ENCODE data around the gene CD53. TPM values are rescaled to one million over a fixed set of nuclear protein-coding genes. Genes with fewer than 3 reads are reported as not detected.
A peak's percentile ranks its signal among the peaks of the same experiment; 100 is the strongest.

CD53 gene
- total and polyA plus RNA-seq, 9 of the 15 experiments (the other 6 are each of a cell fraction or from before 2014, with no cell fraction given), result 63.5 to 220 (median 131) TPM

DNA sequence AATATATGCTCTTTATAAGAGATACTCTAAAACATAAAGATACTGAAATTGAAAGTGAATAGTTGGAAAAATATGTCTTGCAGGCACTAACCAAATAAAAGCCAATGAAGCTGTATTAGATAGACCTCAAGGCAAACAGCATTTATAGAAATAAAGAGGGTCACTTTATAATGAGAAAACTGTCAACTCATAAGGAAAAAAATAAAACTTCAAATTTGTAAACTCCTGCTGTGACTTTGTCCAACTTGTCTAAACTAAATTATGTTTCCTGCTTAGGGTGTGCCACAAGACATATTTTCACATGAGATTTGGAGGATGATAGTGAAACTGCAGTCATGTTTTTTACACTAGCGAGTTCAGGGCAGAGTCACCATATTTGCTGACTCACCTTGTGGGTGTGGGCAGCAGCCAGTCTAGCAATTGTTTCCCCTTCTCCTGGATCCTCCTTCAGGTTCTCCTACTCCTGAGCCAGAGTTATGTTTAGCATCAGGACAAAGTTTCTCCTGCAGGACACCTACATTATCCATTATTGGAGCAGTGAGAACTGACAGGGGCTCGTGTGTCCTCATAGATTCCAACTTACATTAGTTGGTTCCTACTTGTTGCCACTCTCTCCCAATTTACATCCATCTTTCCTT lies 43.8 kb downstream of the CD53 start (continued):
- 0 out of 2 replicates have a peak, but pooled peaks have one; percentile 10 for TF ChIP-seq KLF6 (CRISPR knock-in tag; IDR thresholded peaks at IDR 0.05; ENCODE audit: borderline replicate concordance)
- TF ChIP-seq ATF7 (IDR thresholded peaks at IDR 0.05), result peak; percentile 69
- TF ChIP-seq, protein P1, sequence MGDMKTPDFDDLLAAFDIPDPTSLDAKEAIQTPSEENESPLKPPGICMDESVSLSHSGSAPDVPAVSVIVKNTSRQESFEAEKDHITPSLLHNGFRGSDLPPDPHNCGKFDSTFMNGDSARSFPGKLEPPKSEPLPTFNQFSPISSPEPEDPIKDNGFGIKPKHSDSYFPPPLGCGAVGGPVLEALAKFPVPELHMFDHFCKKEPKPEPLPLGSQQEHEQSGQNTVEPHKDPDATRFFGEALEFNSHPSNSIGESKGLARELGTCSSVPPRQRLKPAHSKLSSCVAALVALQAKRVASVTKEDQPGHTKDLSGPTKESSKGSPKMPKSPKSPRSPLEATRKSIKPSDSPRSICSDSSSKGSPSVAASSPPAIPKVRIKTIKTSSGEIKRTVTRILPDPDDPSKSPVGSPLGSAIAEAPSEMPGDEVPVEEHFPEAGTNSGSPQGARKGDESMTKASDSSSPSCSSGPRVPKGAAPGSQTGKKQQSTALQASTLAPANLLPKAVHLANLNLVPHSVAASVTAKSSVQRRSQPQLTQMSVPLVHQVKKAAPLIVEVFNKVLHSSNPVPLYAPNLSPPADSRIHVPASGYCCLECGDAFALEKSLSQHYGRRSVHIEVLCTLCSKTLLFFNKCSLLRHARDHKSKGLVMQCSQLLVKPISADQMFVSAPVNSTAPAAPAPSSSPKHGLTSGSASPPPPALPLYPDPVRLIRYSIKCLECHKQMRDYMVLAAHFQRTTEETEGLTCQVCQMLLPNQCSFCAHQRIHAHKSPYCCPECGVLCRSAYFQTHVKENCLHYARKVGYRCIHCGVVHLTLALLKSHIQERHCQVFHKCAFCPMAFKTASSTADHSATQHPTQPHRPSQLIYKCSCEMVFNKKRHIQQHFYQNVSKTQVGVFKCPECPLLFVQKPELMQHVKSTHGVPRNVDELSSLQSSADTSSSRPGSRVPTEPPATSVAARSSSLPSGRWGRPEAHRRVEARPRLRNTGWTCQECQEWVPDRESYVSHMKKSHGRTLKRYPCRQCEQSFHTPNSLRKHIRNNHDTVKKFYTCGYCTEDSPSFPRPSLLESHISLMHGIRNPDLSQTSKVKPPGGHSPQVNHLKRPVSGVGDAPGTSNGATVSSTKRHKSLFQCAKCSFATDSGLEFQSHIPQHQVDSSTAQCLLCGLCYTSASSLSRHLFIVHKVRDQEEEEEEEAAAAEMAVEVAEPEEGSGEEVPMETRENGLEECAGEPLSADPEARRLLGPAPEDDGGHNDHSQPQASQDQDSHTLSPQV (IDR thresholded peaks at IDR 0.05), result peak; percentile 96
- no peak for TF ChIP-seq HMG20B (CRISPR knock-in tag; IDR thresholded peaks at IDR 0.05)
- no peak for TF ChIP-seq KAT2B (IDR thresholded peaks at IDR 0.05; ENCODE audit: low read depth, low read length)
- no peak for TF ChIP-seq CBX5 (IDR thresholded peaks at IDR 0.05; ENCODE audit: borderline replicate concordance, low read depth)
- TF ChIP-seq, protein P2, sequence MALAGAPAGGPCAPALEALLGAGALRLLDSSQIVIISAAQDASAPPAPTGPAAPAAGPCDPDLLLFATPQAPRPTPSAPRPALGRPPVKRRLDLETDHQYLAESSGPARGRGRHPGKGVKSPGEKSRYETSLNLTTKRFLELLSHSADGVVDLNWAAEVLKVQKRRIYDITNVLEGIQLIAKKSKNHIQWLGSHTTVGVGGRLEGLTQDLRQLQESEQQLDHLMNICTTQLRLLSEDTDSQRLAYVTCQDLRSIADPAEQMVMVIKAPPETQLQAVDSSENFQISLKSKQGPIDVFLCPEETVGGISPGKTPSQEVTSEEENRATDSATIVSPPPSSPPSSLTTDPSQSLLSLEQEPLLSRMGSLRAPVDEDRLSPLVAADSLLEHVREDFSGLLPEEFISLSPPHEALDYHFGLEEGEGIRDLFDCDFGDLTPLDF (CRISPR knock-in tag; IDR thresholded peaks at IDR 0.05), result no peak
- TF ChIP-seq, protein P3, sequence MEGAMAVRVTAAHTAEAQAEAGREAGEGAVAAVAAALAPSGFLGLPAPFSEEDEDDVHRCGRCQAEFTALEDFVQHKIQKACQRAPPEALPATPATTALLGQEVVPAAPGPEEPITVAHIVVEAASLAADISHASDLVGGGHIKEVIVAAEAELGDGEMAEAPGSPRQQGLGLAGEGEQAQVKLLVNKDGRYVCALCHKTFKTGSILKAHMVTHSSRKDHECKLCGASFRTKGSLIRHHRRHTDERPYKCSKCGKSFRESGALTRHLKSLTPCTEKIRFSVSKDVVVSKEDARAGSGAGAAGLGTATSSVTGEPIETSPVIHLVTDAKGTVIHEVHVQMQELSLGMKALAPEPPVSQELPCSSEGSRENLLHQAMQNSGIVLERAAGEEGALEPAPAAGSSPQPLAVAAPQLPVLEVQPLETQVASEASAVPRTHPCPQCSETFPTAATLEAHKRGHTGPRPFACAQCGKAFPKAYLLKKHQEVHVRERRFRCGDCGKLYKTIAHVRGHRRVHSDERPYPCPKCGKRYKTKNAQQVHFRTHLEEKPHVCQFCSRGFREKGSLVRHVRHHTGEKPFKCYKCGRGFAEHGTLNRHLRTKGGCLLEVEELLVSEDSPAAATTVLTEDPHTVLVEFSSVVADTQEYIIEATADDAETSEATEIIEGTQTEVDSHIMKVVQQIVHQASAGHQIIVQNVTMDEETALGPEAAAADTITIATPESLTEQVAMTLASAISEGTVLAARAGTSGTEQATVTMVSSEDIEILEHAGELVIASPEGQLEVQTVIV (CRISPR knock-in tag; IDR thresholded peaks at IDR 0.05; ENCODE audit: borderline replicate concordance), result no peak
- TF ChIP-seq ZNF586 (CRISPR knock-in tag; conservative IDR thresholded peaks at IDR 0.05), result no peak
- TF ChIP-seq, protein P4, sequence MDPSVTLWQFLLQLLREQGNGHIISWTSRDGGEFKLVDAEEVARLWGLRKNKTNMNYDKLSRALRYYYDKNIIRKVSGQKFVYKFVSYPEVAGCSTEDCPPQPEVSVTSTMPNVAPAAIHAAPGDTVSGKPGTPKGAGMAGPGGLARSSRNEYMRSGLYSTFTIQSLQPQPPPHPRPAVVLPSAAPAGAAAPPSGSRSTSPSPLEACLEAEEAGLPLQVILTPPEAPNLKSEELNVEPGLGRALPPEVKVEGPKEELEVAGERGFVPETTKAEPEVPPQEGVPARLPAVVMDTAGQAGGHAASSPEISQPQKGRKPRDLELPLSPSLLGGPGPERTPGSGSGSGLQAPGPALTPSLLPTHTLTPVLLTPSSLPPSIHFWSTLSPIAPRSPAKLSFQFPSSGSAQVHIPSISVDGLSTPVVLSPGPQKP (CRISPR knock-in tag; IDR thresholded peaks at IDR 0.05), result no peak
- TF ChIP-seq ETV5 (CRISPR knock-in tag; IDR thresholded peaks at IDR 0.05; ENCODE audit: low read depth), result peak; percentile 50; the same call in 1 of the 2 replicates
- TF ChIP-seq, protein P5, sequence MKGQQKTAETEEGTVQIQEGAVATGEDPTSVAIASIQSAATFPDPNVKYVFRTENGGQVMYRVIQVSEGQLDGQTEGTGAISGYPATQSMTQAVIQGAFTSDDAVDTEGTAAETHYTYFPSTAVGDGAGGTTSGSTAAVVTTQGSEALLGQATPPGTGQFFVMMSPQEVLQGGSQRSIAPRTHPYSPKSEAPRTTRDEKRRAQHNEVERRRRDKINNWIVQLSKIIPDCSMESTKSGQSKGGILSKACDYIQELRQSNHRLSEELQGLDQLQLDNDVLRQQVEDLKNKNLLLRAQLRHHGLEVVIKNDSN (CRISPR knock-in tag; IDR thresholded peaks at IDR 0.05), result no peak
- peak; percentile 73; the same call in 1 of the 2 replicates for TF ChIP-seq TEAD4 (IDR thresholded peaks at IDR 0.05; ENCODE audit: low read length)
- TF ChIP-seq TEAD4 (CRISPR knock-in tag; IDR thresholded peaks at IDR 0.05; ENCODE audit: borderline replicate concordance), result no peak
- no peak for TF ChIP-seq NCOA4 (IDR thresholded peaks at IDR 0.05; ENCODE audit: partially characterized antibody)
- no peak for TF ChIP-seq BMI1 (IDR thresholded peaks at IDR 0.05; ENCODE audit: low read length)
- TF ChIP-seq FOXK2 (conservative IDR thresholded peaks at IDR 0.05 in 1 of 2, IDR thresholded peaks at IDR 0.05 in 1 of 2; ENCODE audit: low read depth in 2 of 2), result peak; percentile 63 to 77; a peak in 3 of 4 replicates
- TF ChIP-seq, protein P6, sequence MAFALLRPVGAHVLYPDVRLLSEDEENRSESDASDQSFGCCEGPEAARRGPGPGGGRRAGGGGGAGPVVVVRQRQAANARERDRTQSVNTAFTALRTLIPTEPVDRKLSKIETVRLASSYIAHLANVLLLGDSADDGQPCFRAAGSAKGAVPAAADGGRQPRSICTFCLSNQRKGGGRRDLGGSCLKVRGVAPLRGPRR (CRISPR knock-in tag; IDR thresholded peaks at IDR 0.05), result no peak

Measured in K562 (cell line).